Activated T-helper 17 cell treated with anti-CD3 and anti-CD28 coated beads, Interleukin-2, amount 50 U/mL, for 72 hours (primary cell): ENCODE measurements around the gene SERPINH1. TPM values are rescaled to one million over a fixed set of nuclear protein-coding genes. Genes with fewer than 3 reads are reported as not detected.

ENCODE experiments used
- ATAC-seq: fragments of 150-1000 bp; cut with Tn5 transposase; replicated peaks from 2 replicates; pipeline ENCODE4 v1.10.0; 2021; ENCODE audit warnings: mild to moderate bottlenecking, moderate library complexity
- H3K27ac Mint-ChIP-seq: one replicate; pipeline ENCODE4 v1.8.0; 2022; ENCODE audit warnings: mixed read lengths
- H3K27me3 Mint-ChIP-seq: one replicate; pipeline ENCODE4 v1.8.0; 2022; ENCODE audit warnings: mixed read lengths
- H3K36me3 Mint-ChIP-seq: one replicate; pipeline ENCODE4 v1.8.0; 2022; ENCODE audit warnings: low read depth, mild to moderate bottlenecking, mixed read lengths
- H3K4me1 Mint-ChIP-seq: one replicate; pipeline ENCODE4 v1.8.0; 2022; ENCODE audit warnings: mixed read lengths
- H3K4me3 Mint-ChIP-seq: one replicate; pipeline ENCODE4 v1.8.0; 2022; ENCODE audit warnings: mild to moderate bottlenecking, mixed read lengths
- H3K9me3 Mint-ChIP-seq: one replicate; pipeline ENCODE4 v1.8.0; 2022; ENCODE audit warnings: mixed read lengths
- total RNA-seq, 2 donors: library from RNA; stranded (reverse); gene quantifications; one replicate each; pipeline ENCODE4 v1.2.3, GENCODE V29; 2022

SERPINH1 gene
- total RNA-seq, 2 donors from 2014 or later = 8.8 to 10.2 TPM

GRCh38 chr11:75598900-75599299, 36.8 kb downstream of the SERPINH1 start:
- peaks cover 7% of the 10 kb centered on the region for H3K27me3 Mint-ChIP-seq
- H3K4me3 Mint-ChIP-seq = no peak overlapping the region
- peaks cover 7% of the 10 kb centered on the region for H3K4me1 Mint-ChIP-seq
- ATAC-seq = no peak
- H3K27ac Mint-ChIP-seq = no peak overlapping the region
- no peaks in the 10 kb centered on the region for H3K36me3 Mint-ChIP-seq
- no peaks in the 10 kb centered on the region for H3K9me3 Mint-ChIP-seq

- Mint-ChIP-seq H3K36me3 (no peaks in the 10 kb centered on the region), H3K4me1 (peaks cover 5% of the 10 kb centered on the region), H3K27ac (no peak overlapping the region), H3K27me3 (peaks cover 18% of the 10 kb centered on the region), H3K9me3 (no peaks in the 10 kb centered on the region), H3K4me3 (no peak overlapping the region)
- no peak for ATAC-seq
Observed at GRCh38 chr11:75600356-75600755, 38.3 kb downstream of the SERPINH1 start.

DNA sequence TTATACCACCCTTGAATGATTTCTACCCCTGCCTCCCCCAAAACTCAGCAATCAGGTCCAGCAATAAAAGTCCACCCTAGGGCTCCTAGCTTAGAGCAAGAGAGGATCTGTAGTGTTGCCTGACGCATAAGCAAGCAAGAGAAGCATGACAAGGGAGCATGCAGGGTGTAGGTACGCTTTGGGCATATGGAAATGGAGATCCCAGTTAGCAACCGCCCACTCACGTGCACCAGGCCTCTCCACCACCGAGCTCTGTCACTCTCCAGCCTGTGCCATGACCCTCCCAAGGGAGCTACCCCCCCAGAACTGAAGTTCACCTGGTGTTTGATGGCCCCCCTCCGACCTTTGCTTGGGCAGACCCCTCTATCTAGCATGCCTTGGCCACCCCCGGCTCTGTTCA, 39.4 kb downstream of the SERPINH1 start:
- Mint-ChIP-seq H3K36me3 (no peaks in the 10 kb centered on the region), H3K27ac (no peak overlapping the region), H3K4me1 (no peaks in the 10 kb centered on the region), H3K27me3 (peaks cover 14% of the 10 kb centered on the region), H3K9me3 (no peaks in the 10 kb centered on the region), H3K4me3 (no peak overlapping the region)
- no peak for ATAC-seq

DNA sequence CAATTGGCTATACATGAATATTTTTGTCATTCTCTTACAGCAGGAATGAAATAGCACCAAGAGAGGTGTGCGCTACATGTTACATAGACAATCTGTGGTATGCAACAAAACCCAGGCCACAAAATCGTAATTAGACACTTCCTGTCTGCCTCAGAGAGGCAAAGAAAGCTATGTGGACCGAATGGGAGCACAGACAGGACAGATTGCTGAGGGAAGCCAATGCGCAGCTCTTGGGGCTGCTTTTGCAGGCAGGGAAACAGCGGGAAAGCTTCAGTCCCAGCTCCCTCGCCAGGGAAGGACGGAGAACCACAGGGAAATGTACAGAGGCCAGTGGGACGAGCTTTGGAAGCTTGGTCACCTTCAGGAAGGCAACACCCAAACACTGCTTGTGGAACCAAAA, 40.9 kb downstream of the SERPINH1 start:
- no peaks in the 10 kb centered on the region for H3K36me3 Mint-ChIP-seq

GRCh38 chr11:75603791-75604736, 42.0 kb downstream of the SERPINH1 start:
- H3K27ac Mint-ChIP-seq = no peak overlapping the region
- no peaks in the 10 kb centered on the region for H3K9me3 Mint-ChIP-seq
- H3K4me1 Mint-ChIP-seq = no peaks in the 10 kb centered on the region
- H3K4me3 Mint-ChIP-seq = no peak overlapping the region
- no peak for ATAC-seq
- no peaks in the 10 kb centered on the region for H3K36me3 Mint-ChIP-seq
- H3K27me3 Mint-ChIP-seq = peaks cover 18% of the 10 kb centered on the region

More for the DNA sequence above, 40.9 kb downstream of the SERPINH1 start:
- Mint-ChIP-seq H3K9me3 (no peaks in the 10 kb centered on the region), H3K4me1 (no peaks in the 10 kb centered on the region), H3K4me3 (no peak overlapping the region), H3K27ac (no peak overlapping the region), H3K27me3 (peaks cover 18% of the 10 kb centered on the region)
- no peak for ATAC-seq

- Mint-ChIP-seq H3K27me3 (peaks cover 18% of the 10 kb centered on the region), H3K36me3 (no peaks in the 10 kb centered on the region), H3K9me3 (no peaks in the 10 kb centered on the region), H3K27ac (no peak overlapping the region), H3K4me1 (no peaks in the 10 kb centered on the region), H3K4me3 (no peak overlapping the region)
- no peak for ATAC-seq
Observed at GRCh38 chr11:75606099-75606498, 44.0 kb downstream of the SERPINH1 start.

- no peak for ATAC-seq
- H3K27me3 Mint-ChIP-seq = peaks cover 4% of the 10 kb centered on the region
- H3K36me3 Mint-ChIP-seq = no peaks in the 10 kb centered on the region
- no peaks in the 10 kb centered on the region for H3K9me3 Mint-ChIP-seq
- H3K4me1 Mint-ChIP-seq = no peaks in the 10 kb centered on the region
- no peak overlapping the region for H3K4me3 Mint-ChIP-seq
- H3K27ac Mint-ChIP-seq = no peak overlapping the region
Observed at GRCh38 chr11:75611823-75612222, 49.8 kb downstream of the SERPINH1 start.

- no peak for ATAC-seq
- no peak overlapping the region for H3K27ac Mint-ChIP-seq
- no peak overlapping the region for H3K4me3 Mint-ChIP-seq
- H3K36me3 Mint-ChIP-seq = no peaks in the 10 kb centered on the region
- no peaks in the 10 kb centered on the region for H3K9me3 Mint-ChIP-seq
- H3K27me3 Mint-ChIP-seq = peaks cover 7% of the 10 kb centered on the region
- H3K4me1 Mint-ChIP-seq = no peaks in the 10 kb centered on the region
Observed at GRCh38 chr11:75615751-75616150, 53.7 kb downstream of the SERPINH1 start.

DNA sequence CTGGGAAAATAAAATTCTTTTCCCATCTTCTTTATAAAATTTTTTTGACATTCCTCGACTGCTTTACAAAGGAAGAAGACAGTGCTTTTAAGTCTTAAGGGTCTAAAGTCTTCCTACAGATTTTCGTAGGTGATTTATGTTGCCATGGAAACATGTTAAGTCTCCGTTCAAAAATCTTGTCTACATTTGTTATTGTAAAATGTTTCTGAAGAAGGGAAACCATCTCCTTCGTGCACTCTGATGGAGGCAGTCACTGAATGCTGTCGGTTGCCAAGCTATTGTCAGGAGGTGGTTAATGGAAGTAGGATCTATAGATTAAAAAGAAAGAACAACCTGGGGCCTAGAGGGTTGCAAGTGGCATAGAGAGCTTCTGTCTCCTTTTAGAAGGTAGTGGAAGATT, 54.2 kb downstream of the SERPINH1 start:
- H3K4me3 Mint-ChIP-seq = no peak overlapping the region
- H3K27ac Mint-ChIP-seq = no peak overlapping the region
- H3K9me3 Mint-ChIP-seq = no peaks in the 10 kb centered on the region
- H3K36me3 Mint-ChIP-seq = no peaks in the 10 kb centered on the region
- H3K27me3 Mint-ChIP-seq = peaks cover 7% of the 10 kb centered on the region
- ATAC-seq = no peak
- no peaks in the 10 kb centered on the region for H3K4me1 Mint-ChIP-seq

Other genes with a start within 250 kb of the SERPINH1 start
- 10 to 100 TPM; 10.7 to 14.7 TPM for gene ARRB1, start 210.6 kb upstream of the SERPINH1 start, total RNA-seq
- gene RPS3, start 162.7 kb upstream of the SERPINH1 start, total RNA-seq = 1,000 to 10,000 TPM; 4,623 to 5,372 TPM
- 1 to 10 TPM in 1 of 2 donors, under 1 TPM in 1; 0.50 to 1.2 TPM for gene KLHL35, start 129.1 kb upstream of the SERPINH1 start, total RNA-seq
- gene GDPD5, start 36.3 kb upstream of the SERPINH1 start, total RNA-seq = 10 to 100 TPM; 26.8 to 54.2 TPM
- under 1 TPM; 0.21 to 0.24 TPM for gene MAP6, start 106.8 kb downstream of the SERPINH1 start, total RNA-seq
- not detected for gene MOGAT2, start 155.6 kb downstream of the SERPINH1 start, total RNA-seq
- 1 to 10 TPM; 2.4 to 2.8 TPM for gene DGAT2, start 206.5 kb downstream of the SERPINH1 start, total RNA-seq